HEK293T (cell line): ENCODE data around the gene GNAQ.

Experiments used
- CTCF ChIA-PET: fragments of 350-600 bp; formaldehyde crosslinking; extraction: SDS; loops from one replicate; lab custom pipeline; 2021; ENCODE audit warnings: antibody characterized with exemption, inconsistent platforms; lab: Yijun Ruan, JAX
- POLR2A ChIA-PET: fragments of 350-600 bp; formaldehyde crosslinking; extraction: SDS; loops from one replicate; lab custom pipeline; 2020; ENCODE audit warnings: antibody characterized with exemption, inconsistent platforms; lab: Yijun Ruan, JAX
- DNase-seq: peaks from one replicate; pipeline ENCODE4 v3.0.0; 2012; ENCODE audit warnings: mixed read lengths; ENCODE audit errors: extremely low spot score
- ARNT ChIP-seq: fragments of 450-650 bp; IDR thresholded peaks from 2 replicates; pipeline ENCODE4 v1.6.1; 2017; ENCODE audit warnings: mild to moderate bottlenecking
- BHLHE40 ChIP-seq: fragments of 450-650 bp; IDR thresholded peaks from 2 replicates; pipeline ENCODE4 v1.6.1; 2016; ENCODE audit warnings: mild to moderate bottlenecking, moderate library complexity, borderline replicate concordance
- CTBP1 ChIP-seq: fragments of 450-650 bp; IDR thresholded peaks from 2 replicates; pipeline ENCODE4 v1.6.1; 2016; ENCODE audit warnings: borderline replicate concordance
- ELF4 ChIP-seq: fragments of 450-650 bp; IDR thresholded peaks from 2 replicates; pipeline ENCODE4 v1.6.1; 2017; ENCODE audit warnings: antibody characterized with exemption
- FOXA1 ChIP-seq: fragments of 450-650 bp; IDR thresholded peaks from 2 replicates; pipeline ENCODE4 v1.6.1; 2016; ENCODE audit warnings: mild to moderate bottlenecking
- FOXK2 ChIP-seq: fragments of 450-650 bp; IDR thresholded peaks from 2 replicates; pipeline ENCODE4 v1.6.1; 2016; ENCODE audit warnings: mild to moderate bottlenecking
- FOXM1 ChIP-seq: fragments of 450-650 bp; IDR thresholded peaks from 2 replicates; pipeline ENCODE4 v1.6.1; 2017; ENCODE audit warnings: mild to moderate bottlenecking, borderline replicate concordance
- HDGF ChIP-seq: fragments of 450-650 bp; IDR thresholded peaks from 2 replicates; pipeline ENCODE4 v1.6.1; 2017; ENCODE audit warnings: antibody characterized with exemption, borderline replicate concordance
- L3MBTL2 ChIP-seq: fragments of 450-650 bp; conservative IDR thresholded peaks from 2 replicates; pipeline ENCODE4 v1.6.1; 2016; ENCODE audit warnings: mild to moderate bottlenecking
- LEF1 ChIP-seq: fragments of 450-650 bp; IDR thresholded peaks from 2 replicates; pipeline ENCODE4 v1.6.1; 2017; ENCODE audit warnings: mild to moderate bottlenecking, borderline replicate concordance
- NFRKB ChIP-seq: fragments of 450-650 bp; IDR thresholded peaks from 2 replicates; pipeline ENCODE4 v1.6.1; 2016; ENCODE audit warnings: mild to moderate bottlenecking, moderate library complexity
- PKNOX1 ChIP-seq: fragments of 450-650 bp; IDR thresholded peaks from 2 replicates; pipeline ENCODE4 v1.6.1; 2016
- SP1 ChIP-seq: fragments of 450-650 bp; IDR thresholded peaks from 2 replicates; pipeline ENCODE4 v1.6.1; 2017
- SUZ12 ChIP-seq: fragments of 450-650 bp; IDR thresholded peaks from 2 replicates; pipeline ENCODE4 v1.6.1; 2016; ENCODE audit warnings: mild to moderate bottlenecking
- TARDBP ChIP-seq: fragments of 450-650 bp; IDR thresholded peaks from 2 replicates; pipeline ENCODE4 v1.6.1; 2016
- ZNF384 ChIP-seq: fragments of 450-650 bp; IDR thresholded peaks from 2 replicates; pipeline ENCODE4 v1.6.1; 2016

GNAQ gene

GRCh38 chr9:77999231-77999631, 32.4 kb downstream of the GNAQ start:
- TF ChIP-seq L3MBTL2 = no peak
- TF ChIP-seq ZNF384 = no peak
- TF ChIP-seq NFRKB = no peak
- TF ChIP-seq LEF1 = no peak
- TF ChIP-seq SP1 = no peak
- TF ChIP-seq HDGF = no peak
- no peak for TF ChIP-seq ARNT
- no peak for TF ChIP-seq TARDBP
- TF ChIP-seq FOXA1 = no peak
- no peak for TF ChIP-seq CTBP1
- ChIA-PET POLR2A (no interaction called here), CTCF (no interaction called here)
- no peak for DNase-seq

GRCh38 chr9:77997611-77998284, 33.9 kb downstream of the GNAQ start:
- DNase-seq = no peak
- ChIA-PET POLR2A (no interaction called here), CTCF (interaction anchor here (1.2 kb wide), 1 partner anchor 17 kb away, joined by 4 read pairs; no protein-coding TSS in a partner anchor)
- TF ChIP-seq NFRKB = no peak
- TF ChIP-seq ZNF384 = no peak
- no peak for TF ChIP-seq CTBP1
- no peak for TF ChIP-seq ARNT
- no peak for TF ChIP-seq FOXK2
- no peak for TF ChIP-seq BHLHE40
- no peak for TF ChIP-seq L3MBTL2
- TF ChIP-seq PKNOX1 = no peak
- TF ChIP-seq SP1 = no peak
- no peak for TF ChIP-seq FOXA1
- TF ChIP-seq TARDBP = no peak
- no peak for TF ChIP-seq SUZ12
- no peak for TF ChIP-seq LEF1

GRCh38 chr9:77996696-77997095, 34.9 kb downstream of the GNAQ start:
- no peak for DNase-seq
- ChIA-PET POLR2A (no interaction called here), CTCF (interaction anchor here (1.2 kb wide), 1 partner anchor 18 kb away, joined by 4 read pairs; no protein-coding TSS in a partner anchor)
- TF ChIP-seq FOXA1 (no peak), LEF1 (no peak), PKNOX1 (no peak), ARNT (no peak)

DNA sequence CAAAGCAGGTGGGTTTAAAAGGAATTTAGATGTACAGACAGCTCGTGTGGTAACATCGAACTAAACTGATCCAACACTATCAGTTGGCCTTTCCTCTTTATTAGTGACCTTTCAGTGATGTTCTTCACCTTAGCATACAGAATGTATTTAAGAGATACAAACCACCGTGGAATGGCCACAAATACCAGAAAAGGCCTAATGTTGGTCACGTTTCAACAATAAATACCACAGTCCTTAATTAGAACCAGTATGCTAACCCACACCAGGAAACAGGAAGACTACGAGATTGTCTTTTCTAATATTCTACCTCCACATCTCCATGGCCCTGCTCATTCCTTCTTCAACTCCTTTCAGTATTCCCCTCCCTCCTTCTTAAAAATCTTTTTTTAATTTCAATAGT, 40.4 kb downstream of the GNAQ start:
- POLR2A ChIA-PET = no interaction called here
- CTCF ChIA-PET = no interaction called here
- DNase-seq = no peak
- TF ChIP-seq BHLHE40 (no peak), LEF1 (no peak), CTBP1 (no peak), SP1 (no peak), ARNT (no peak), NFRKB (no peak), L3MBTL2 (no peak), FOXM1 (no peak), ZNF384 (no peak), HDGF (no peak), FOXK2 (no peak), SUZ12 (no peak), FOXA1 (no peak), ELF4 (no peak), TARDBP (no peak), PKNOX1 (no peak)

- ChIA-PET POLR2A (no interaction called here), CTCF (interaction anchor here (1.4 kb wide), 1 partner anchor 12 kb away, joined by 3 read pairs; no protein-coding TSS in a partner anchor)
- no peak for DNase-seq
- TF ChIP-seq ARNT (no peak), FOXM1 (no peak), TARDBP (no peak), ELF4 (no peak), L3MBTL2 (no peak), SP1 (no peak)
Measured at GRCh38 chr9:77989909-77990308, 41.7 kb downstream of the GNAQ start.

GRCh38 chr9:77989458-77989857, 42.2 kb downstream of the GNAQ start:
- POLR2A ChIA-PET = no interaction called here
- CTCF ChIA-PET = interaction anchor here (1.4 kb wide), 1 partner anchor 12 kb away, joined by 3 read pairs; no protein-coding TSS in a partner anchor
- TF ChIP-seq FOXK2 (no peak), SUZ12 (no peak), FOXA1 (no peak), LEF1 (no peak), NFRKB (no peak), CTBP1 (no peak), ZNF384 (no peak), FOXM1 (no peak), HDGF (no peak), ELF4 (no peak), ARNT (no peak)
- no peak for DNase-seq
